Pancreas (tissue), 10 donors: ENCODE results near the gene DOCK7. TPM values are rescaled to one million over a fixed set of nuclear protein-coding genes. Genes with fewer than 3 reads are reported as not detected.

Experiments used
- ATAC-seq, 4 donors: fragments of 200-7000 bp; cut with Tn5 transposase; one replicate each; pipeline versions ENCODE4 v1.8.0 to v1.9.1; 2020; ENCODE audit warnings: mild to moderate bottlenecking in 4 of 4, moderate library complexity in 4 of 4
- DNase-seq, 6 donors: peaks; one replicate each; pipeline ENCODE4 v3.0.0-alpha.2; 2020
- FAIRE-seq: peaks from 2 replicates; lab custom pipeline; 2012; peaks lifted over from hg19 to GRCh38; lab: Jason Lieb, UNC
- H3K27ac ChIP-seq, 4 donors: fragments of 200-600 bp; sonication (generic); 1 replicate in 3 of 4; 2 replicates in 1 of 4; pipeline versions ENCODE4 v1.5.0 to v1.8.0; 2020
- H3K27me3 ChIP-seq, 4 donors: fragments of 200-600 bp; one replicate each; pipeline ENCODE4 v1.8.0; 2021
- H3K36me3 ChIP-seq, 3 donors: fragments of 200-600 bp; sonication (generic) in 1 of 3; one replicate each; pipeline versions ENCODE4 v1.5.0 to v1.8.0; 2020 to 2021
- H3K4me1 ChIP-seq, 3 donors: fragments of 200-600 bp; one replicate each; pipeline ENCODE4 v1.8.0; 2021
- H3K4me3 ChIP-seq, 4 donors: fragments of 200-600 bp; sonication (generic) in 2 of 4; one replicate each; pipeline versions ENCODE4 v1.5.0 to v1.8.0; 2020 to 2021
- H3K9me3 ChIP-seq, 4 donors: fragments of 200-600 bp; one replicate each; pipeline ENCODE4 v1.8.0; 2021
- WGBS, 2 donors: extraction: QIAGEN DNeasy Blood & Tissue Kit; methylation state at CpG; one replicate each; pipeline ENCODE4 v1.1.7; 2013; 5-methylcytosine and 5-hydroxymethylcytosine counted together
- intact Hi-C, 3 donors: fragments of 100-400 bp; cut with DNase I; formaldehyde crosslinking; loops; one replicate each; pipeline versions ENCODE4 v1.11.1 to v1.14.2; 2022
- polyA plus RNA-seq, 2 donors: library from polyadenylated mRNA; stranded (reverse); fragments of 200-250 nt; gene quantifications; one replicate each; pipeline ENCODE4 v1.2.3, GENCODE V29; 2013
- total RNA-seq, 6 donors: library from RNA; stranded (reverse); fragmentation: NEBNext Ultra II Directional in 4 of 6; extraction: Animal tissue kit (Norgen Biotek cat#: 25700) in 4 of 6; gene quantifications; one replicate each; pipeline versions ENCODE4 v1.2.1 to v1.2.4, GENCODE V29; 2021 to 2023
- TF ChIP-seq, protein P1 (sequence below), 4 donors: fragments of 200-600 bp; sonication (generic) in 3 of 4; IDR thresholded peaks; one replicate each; pipeline versions ENCODE4 v1.5.0 to v1.8.0; 2021; ENCODE audit warnings: antibody characterized with exemption in 4 of 4
- donor health status: healthy with polysubstance abuse.
- donor health status: DM: no; HTN: no; CAD: no; lungs with moderate emphysema.
- donor health status: DM: no; HTN: no; CAD: no.
- donor health status: control.
- donor health status: control.
- donor health status: Bipolar disorder and iron deficiency.
- donor health status: DM: yes; HTN: yes; CAD: no.
- donor health status: DM: no; HTN: no; CAD: no.
- donor health status: DM: no; HTN: no; CAD: no.
- donor health status: DM: yes; HTN: yes; CAD: no.

The DOCK7 gene
- total and polyA plus RNA-seq, 8 donors: 4.4 to 22.5 (median 12.8) TPM

DNA sequence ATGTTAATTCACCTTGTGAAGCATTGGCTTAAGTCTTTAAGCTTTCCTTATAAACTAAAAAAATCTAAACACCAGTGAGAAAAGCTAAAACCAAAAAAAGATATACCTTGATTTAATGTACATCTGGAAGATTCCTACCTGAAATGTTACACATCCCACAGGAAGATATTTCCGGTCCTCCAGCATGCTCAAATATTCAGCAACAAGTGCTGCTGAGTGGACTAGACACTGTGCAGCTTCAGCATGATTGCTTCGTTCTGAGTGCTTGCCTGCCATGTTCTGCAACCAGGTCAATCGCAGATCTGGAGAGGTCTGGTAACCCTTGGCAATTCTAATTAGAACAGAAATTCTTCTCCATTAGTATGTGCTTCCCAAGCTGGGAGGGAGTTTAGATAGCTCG, 194.0 kb downstream of the DOCK7 start:
- ATAC-seq (no peak), FAIRE-seq (no peak), DNase-seq (no peak)
- intact Hi-C loops: no loop called here
- TF ChIP-seq, protein P1, sequence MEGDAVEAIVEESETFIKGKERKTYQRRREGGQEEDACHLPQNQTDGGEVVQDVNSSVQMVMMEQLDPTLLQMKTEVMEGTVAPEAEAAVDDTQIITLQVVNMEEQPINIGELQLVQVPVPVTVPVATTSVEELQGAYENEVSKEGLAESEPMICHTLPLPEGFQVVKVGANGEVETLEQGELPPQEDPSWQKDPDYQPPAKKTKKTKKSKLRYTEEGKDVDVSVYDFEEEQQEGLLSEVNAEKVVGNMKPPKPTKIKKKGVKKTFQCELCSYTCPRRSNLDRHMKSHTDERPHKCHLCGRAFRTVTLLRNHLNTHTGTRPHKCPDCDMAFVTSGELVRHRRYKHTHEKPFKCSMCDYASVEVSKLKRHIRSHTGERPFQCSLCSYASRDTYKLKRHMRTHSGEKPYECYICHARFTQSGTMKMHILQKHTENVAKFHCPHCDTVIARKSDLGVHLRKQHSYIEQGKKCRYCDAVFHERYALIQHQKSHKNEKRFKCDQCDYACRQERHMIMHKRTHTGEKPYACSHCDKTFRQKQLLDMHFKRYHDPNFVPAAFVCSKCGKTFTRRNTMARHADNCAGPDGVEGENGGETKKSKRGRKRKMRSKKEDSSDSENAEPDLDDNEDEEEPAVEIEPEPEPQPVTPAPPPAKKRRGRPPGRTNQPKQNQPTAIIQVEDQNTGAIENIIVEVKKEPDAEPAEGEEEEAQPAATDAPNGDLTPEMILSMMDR (IDR thresholded peaks at IDR 0.05): no peak
- Histone ChIP-seq H3K4me1 (no peaks in the 10 kb centered on the region), H3K27me3 (no peaks in the 10 kb centered on the region), H3K4me3 (no peak overlapping the region), H3K9me3 (no peaks in the 10 kb centered on the region), H3K36me3 (peaks cover 0 to 8% (median 0%) of the 10 kb centered on the region in 3 donors), H3K27ac (no peak overlapping the region)
- WGBS, 2 donors: 93 to 95% methylated on average over 4 of the region's 4 CpGs

- intact Hi-C loops: no loop called here
- FAIRE-seq: no peak
- H3K36me3 ChIP-seq: peaks cover 0 to 8% (median 0%) of the 10 kb centered on the region in 3 donors
- DNase-seq: no peak
- WGBS, 2 donors: 96 to 97% methylated on average over 3 of the region's 3 CpGs
- H3K4me1 ChIP-seq: no peaks in the 10 kb centered on the region
- TF ChIP-seq, protein P1 (IDR thresholded peaks at IDR 0.05): no peak
- H3K9me3 ChIP-seq: no peaks in the 10 kb centered on the region
- no peaks in the 10 kb centered on the region for H3K27me3 ChIP-seq
- no peak overlapping the region for H3K4me3 ChIP-seq
- no peak overlapping the region for H3K27ac ChIP-seq
- no peak for ATAC-seq
Observed at GRCh38 chr1:62493656-62494055, 194.5 kb downstream of the DOCK7 start.

GRCh38 chr1:62492521-62492920, 195.7 kb downstream of the DOCK7 start:
- no peak for DNase-seq
- no peak for ATAC-seq
- peaks cover 0 to 8% (median 0%) of the 10 kb centered on the region in 3 donors for H3K36me3 ChIP-seq
- no peaks in the 10 kb centered on the region for H3K4me1 ChIP-seq
- TF ChIP-seq, protein P1 (IDR thresholded peaks at IDR 0.05): no peak
- no peak for FAIRE-seq
- WGBS, 2 donors: 96 to 98% methylated on average over 2 of the region's 2 CpGs
- no peak overlapping the region for H3K27ac ChIP-seq
- no peaks in the 10 kb centered on the region for H3K27me3 ChIP-seq
- intact Hi-C loops: no loop called here
- H3K9me3 ChIP-seq: no peaks in the 10 kb centered on the region
- no peak overlapping the region for H3K4me3 ChIP-seq

- intact Hi-C loops: no loop called here
- no peak overlapping the region for H3K4me3 ChIP-seq
- no peak overlapping the region for H3K27ac ChIP-seq
- H3K36me3 ChIP-seq: peaks cover 0 to 8% (median 0%) of the 10 kb centered on the region in 3 donors
- DNase-seq: no peak
- H3K4me1 ChIP-seq: no peaks in the 10 kb centered on the region
- ATAC-seq: no peak
- no peak for FAIRE-seq
- no peaks in the 10 kb centered on the region for H3K9me3 ChIP-seq
- TF ChIP-seq, protein P1 (IDR thresholded peaks at IDR 0.05): no peak
- WGBS, 2 donors: 94 to 100% methylated on average over 2 of the region's 2 CpGs
- H3K27me3 ChIP-seq: no peaks in the 10 kb centered on the region
Observed at GRCh38 chr1:62487956-62488355, 200.2 kb downstream of the DOCK7 start.

DNA sequence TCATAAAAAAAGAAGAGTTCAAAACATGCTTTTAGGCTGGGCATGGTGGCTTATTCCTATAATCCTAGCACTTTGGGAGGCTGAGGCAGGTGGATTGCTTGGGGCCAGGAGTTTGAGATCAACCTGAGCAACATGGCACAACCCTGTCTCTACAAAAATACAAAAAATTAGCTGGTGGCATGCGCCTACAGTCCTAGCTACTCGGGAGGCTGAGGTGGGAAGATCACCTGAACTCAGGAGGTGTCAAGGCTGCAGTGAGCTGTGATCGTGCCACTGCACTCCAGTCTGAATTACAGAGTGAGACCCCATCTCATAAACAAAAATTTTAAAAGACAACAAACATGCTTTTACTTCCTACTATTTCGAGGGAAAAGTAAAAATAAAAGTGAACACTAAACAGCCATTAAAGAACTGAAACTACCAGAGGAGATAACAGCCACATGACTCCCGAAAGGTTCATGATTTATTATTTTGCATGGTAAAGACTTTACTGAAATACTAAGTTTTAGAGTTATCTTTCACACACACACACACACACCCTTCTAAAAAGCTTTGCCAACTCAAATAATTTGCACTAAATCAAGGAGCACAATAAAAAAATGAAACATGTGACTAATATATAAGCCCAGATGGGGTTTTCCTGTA, 203.2 kb downstream of the DOCK7 start:
- no peak for DNase-seq
- TF ChIP-seq, protein P1 (IDR thresholded peaks at IDR 0.05): no peak
- 90 to 93% methylated on average over 5 of the region's 5 CpGs for WGBS, 2 donors
- H3K27me3 ChIP-seq: no peaks in the 10 kb centered on the region
- intact Hi-C loops: no loop called here
- no peaks in the 10 kb centered on the region for H3K9me3 ChIP-seq
- H3K4me3 ChIP-seq: no peak overlapping the region
- no peaks in the 10 kb centered on the region for H3K4me1 ChIP-seq
- no peaks in the 10 kb centered on the region for H3K36me3 ChIP-seq
- FAIRE-seq: no peak
- ATAC-seq: no peak
- H3K27ac ChIP-seq: no peak overlapping the region
